Mucosa of descending colon (tissue), 3 donors: Measurements from ENCODE around the gene UQCR10. TPM values are rescaled to one million over a fixed set of nuclear protein-coding genes. Genes with fewer than 3 reads are reported as not detected.

ENCODE experiments used
- ATAC-seq: fragments of 200-7000 bp; cut with Tn5 transposase; one replicate; pipeline ENCODE4 v1.9.1; 2020; ENCODE audit warnings: mild to moderate bottlenecking, moderate library complexity
- DNase-seq, 3 donors: peaks; one replicate each; pipeline ENCODE4 v3.0.0-alpha.2; 2020
- H3K36me3 ChIP-seq: fragments of 200-600 bp; one replicate; pipeline ENCODE4 v1.8.0; 2021; ENCODE audit warnings: low read depth, mild to moderate bottlenecking
- H3K4me1 ChIP-seq: fragments of 200-600 bp; one replicate; pipeline ENCODE4 v1.8.0; 2021; ENCODE audit warnings: low read depth, mild to moderate bottlenecking
- H3K4me3 ChIP-seq: fragments of 200-600 bp; one replicate; pipeline ENCODE4 v1.8.0; 2021; ENCODE audit warnings: mild to moderate bottlenecking
- H3K9me3 ChIP-seq: fragments of 200-600 bp; one replicate; pipeline ENCODE4 v1.8.0; 2021; ENCODE audit warnings: mild to moderate bottlenecking
- intact Hi-C, 2 donors: fragments of 100-400 bp; cut with DNase I in 1 of 2; cut with micrococcal nuclease in 1 of 2; formaldehyde crosslinking; loops; one replicate each; pipeline versions ENCODE4 v1.11.0 to v1.11.1; 2022; cut with DNase I, micrococcal nuclease
- long read RNA-seq, 2 donors: library from polyadenylated mRNA; unstranded; transcript quantifications; one replicate each; pipeline ENCODE4 v2.0.0, GENCODE V29; 2019 to 2021
- total RNA-seq, 3 donors: library from RNA; stranded (reverse); fragmentation: NEBNext Ultra II Directional in 2 of 3; extraction: Animal tissue kit (Norgen Biotek cat#: 25700) in 2 of 3; gene quantifications; one replicate each; pipeline versions ENCODE4 v1.2.1 to v1.2.4, GENCODE V29; 2021 to 2023
- TF ChIP-seq, protein P1 (sequence below): fragments of 200-600 bp; IDR thresholded peaks from one replicate; pipeline ENCODE4 v1.8.0; 2022; ENCODE audit warnings: antibody characterized with exemption, mild to moderate bottlenecking
- donor health status: DM: no; HTN: no; CAD: no; lungs with moderate emphysema.
- donor health status: DM: no; HTN: no; CAD: no.
- donor health status: DM: no; HTN: yes; CAD: no.

UQCR10 gene
- total RNA-seq: 100 to 1,000 TPM; 102 to 178 (median 154) TPM
- long read RNA-seq, donor 1, transcript UQCR10-201 (2 exons, 916 nt): major isoform, 127 of 140 reads
- long read RNA-seq, donor 1, transcript UQCR10-202 (2 exons, 584 nt): minor isoform, 13 of 140 reads
- long read RNA-seq, donor 1, partial matches to known transcripts: 0 of 140 reads
- long read RNA-seq, donor 1, other reads (novel, unspliced or antisense): 0 of 140 reads
- long read RNA-seq, donor 2, transcript UQCR10-202 (2 exons, 584 nt): minor isoform, 29 of 400 reads
- long read RNA-seq, donor 2, transcript UQCR10-201 (2 exons, 916 nt): major isoform, 367 of 400 reads
- long read RNA-seq, donor 2, partial matches to known transcripts: 0 of 400 reads
- long read RNA-seq, donor 2, other reads (novel, unspliced or antisense): 4 of 400 reads

DNA sequence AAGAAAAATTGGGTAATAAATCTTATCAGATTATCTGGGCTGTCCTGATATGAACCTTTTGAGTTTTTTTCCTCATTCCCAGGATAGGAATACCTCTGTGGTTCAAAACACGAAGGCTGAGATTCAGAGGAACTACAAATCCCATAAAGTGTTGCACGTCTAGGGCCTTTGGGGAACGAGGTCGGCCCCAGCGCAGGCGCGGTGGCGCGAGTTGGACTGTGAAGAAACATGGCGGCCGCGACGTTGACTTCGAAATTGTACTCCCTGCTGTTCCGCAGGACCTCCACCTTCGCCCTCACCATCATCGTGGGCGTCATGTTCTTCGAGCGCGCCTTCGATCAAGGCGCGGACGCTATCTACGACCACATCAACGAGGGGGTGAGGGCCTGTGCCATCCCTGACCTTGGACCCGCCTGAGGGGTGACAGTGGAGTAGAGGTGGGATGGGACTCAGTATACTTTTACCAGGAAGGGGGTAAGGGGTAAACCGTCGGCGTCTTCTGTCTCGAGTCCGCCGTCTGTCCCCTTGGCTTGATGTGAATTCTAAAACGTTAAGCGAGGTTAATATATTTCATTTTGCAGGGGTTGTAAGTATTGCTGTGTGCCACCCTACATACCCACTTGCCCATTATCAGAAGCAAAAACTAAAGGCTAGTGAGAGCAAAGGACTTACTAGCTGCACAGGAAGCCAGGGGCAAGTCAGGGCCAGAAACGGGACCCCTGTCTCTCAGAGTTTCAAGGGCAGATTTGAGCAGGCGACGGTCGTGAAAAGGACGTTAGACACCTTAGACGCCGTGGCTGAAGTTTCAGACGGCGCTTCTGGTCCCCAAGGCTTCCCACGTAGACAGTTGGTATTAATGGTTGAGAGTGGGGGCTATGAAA, at the start of gene UQCR10:
Gene UQCR10, plus strand, starts transcription at position 199 of the 881 bp plus-strand sequence. Its CDS starts 30 bp downstream, at position 229.
- H3K4me1 ChIP-seq: peaks cover 20% of the 10 kb centered on the region
- TF ChIP-seq, protein P1, sequence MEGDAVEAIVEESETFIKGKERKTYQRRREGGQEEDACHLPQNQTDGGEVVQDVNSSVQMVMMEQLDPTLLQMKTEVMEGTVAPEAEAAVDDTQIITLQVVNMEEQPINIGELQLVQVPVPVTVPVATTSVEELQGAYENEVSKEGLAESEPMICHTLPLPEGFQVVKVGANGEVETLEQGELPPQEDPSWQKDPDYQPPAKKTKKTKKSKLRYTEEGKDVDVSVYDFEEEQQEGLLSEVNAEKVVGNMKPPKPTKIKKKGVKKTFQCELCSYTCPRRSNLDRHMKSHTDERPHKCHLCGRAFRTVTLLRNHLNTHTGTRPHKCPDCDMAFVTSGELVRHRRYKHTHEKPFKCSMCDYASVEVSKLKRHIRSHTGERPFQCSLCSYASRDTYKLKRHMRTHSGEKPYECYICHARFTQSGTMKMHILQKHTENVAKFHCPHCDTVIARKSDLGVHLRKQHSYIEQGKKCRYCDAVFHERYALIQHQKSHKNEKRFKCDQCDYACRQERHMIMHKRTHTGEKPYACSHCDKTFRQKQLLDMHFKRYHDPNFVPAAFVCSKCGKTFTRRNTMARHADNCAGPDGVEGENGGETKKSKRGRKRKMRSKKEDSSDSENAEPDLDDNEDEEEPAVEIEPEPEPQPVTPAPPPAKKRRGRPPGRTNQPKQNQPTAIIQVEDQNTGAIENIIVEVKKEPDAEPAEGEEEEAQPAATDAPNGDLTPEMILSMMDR: no peak
- no peaks in the 10 kb centered on the region for H3K9me3 ChIP-seq
- intact Hi-C loops: no loop called here
- H3K4me3 ChIP-seq: peak within 1 kb of the TSS; percentile 62
- DNase-seq: peak; percentile 93 to 96 (median 96)
- H3K36me3 ChIP-seq: no peaks in the 10 kb centered on the region
- ATAC-seq: peak; percentile 82

DNA sequence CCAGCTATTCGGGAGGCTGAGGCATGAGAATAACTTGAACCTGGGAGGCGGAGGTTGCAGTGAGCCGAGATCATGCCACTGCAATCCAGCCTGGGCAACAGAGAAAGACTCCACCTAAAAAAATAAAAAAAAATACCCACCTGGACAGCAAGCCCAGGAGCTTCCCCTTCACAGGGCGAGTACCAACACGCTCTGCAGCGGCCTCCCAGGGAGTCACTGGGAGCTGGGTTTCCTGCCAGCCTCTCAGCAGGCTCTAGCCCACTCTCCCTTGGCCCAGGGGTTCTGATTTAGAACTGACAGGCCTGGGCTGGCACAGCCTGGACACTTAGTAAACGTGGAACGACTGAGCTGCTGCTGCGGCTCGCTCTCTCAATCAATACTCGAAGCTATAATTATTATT, 49.4 kb upstream of the UQCR10 start:
- TF ChIP-seq, protein P1: no peak
- DNase-seq (no peak), ATAC-seq (no peak)
- Histone ChIP-seq H3K4me1 (peaks cover 2% of the 10 kb centered on the region), H3K4me3 (no peak overlapping the region), H3K9me3 (no peaks in the 10 kb centered on the region), H3K36me3 (no peaks in the 10 kb centered on the region)
- intact Hi-C loops: no loop called here

DNA sequence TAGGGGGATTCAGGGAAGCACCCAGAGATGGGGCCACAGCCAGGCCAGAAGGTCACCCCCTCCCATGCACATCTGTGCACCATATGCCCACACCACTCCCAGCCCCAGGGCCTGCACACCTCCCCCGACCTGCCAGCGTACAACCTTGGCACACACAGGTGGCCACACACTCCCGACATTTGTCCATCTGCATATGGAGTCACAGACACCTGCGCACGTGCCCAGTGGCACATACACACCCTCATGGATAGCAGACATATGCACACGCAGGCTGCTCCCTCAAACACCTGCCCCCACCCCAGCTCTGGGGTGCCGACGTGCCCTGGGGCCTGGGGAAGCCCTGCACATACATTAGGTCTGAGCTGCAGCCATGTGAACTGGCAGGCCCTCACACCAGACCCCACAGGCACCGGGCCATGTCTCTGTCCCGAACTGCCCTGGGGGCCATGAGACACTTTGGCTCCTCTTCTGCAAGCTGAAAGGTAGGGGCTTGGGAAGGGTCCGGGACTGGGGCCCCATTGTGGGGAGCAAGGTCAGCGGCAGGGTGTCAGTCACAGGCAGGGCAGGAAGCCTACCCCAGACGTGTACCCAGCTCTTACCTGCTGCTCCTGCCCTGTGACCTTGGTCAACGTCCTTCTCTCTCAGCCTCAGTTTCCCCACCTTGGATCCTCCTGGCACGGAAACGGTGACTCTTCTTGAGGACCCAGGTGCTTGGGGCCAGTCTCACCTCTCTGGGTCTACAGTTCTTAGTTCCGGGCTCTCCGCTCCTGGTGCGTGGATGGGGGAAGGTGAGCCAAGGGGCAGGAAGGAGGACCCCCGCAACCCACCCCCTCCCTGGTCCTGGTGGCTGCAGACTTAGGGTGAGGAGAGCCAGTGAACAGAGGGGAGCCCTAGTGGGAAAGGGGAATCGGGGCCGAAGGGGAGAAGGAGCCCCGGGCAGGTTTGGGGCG, 47.9 kb upstream of the UQCR10 start:
- Histone ChIP-seq H3K36me3 (no peaks in the 10 kb centered on the region), H3K9me3 (no peaks in the 10 kb centered on the region), H3K4me3 (no peak overlapping the region), H3K4me1 (peaks cover 2% of the 10 kb centered on the region)
- no peak for DNase-seq
- ATAC-seq: no peak
- TF ChIP-seq, protein P1: no peak
- intact Hi-C loops: no loop called here

DNA sequence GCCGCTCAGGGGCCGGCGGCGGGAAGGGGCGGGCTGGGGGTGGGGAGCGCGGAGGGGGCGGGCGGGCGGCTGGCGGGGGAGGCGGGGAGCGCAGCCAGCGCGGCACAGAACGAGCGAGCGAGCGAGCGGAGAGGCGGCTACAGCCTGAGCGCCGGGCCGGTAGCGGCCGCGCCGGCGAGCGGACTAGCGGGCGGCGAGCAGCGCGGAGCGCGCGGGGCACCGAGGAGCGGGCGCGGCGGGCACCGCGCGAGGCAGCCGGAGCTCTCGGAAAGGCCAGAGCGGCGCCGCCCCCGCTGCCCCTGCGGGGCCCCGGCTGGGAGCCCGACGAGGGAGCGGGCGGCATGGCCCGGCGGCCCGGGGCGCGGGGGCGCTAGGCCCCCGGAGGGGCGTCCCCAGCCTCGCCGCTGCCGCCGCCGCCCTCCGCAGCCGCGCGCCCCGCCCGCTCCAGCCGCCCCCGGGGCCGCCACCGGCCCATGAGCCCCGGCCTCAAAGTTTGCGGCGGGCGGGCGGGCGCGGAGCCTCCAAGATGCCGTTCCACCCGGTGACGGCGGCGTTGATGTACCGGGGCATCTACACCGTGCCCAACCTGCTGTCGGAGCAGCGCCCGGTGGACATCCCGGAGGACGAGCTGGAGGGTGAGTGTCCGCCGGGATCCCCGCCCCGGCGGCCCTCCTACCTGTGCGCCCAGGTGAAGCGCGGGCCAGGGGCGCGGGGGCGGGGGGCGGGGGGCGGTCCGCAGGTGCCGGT, 47.1 kb upstream of the UQCR10 start, which contains the start of gene CABP7:
Gene CABP7, plus strand, starts transcription at position 105 of the 747 bp plus-strand sequence. Its CDS starts 422 bp downstream, at position 527.
- ATAC-seq (peak; percentile 19), DNase-seq (no peak)
- H3K36me3 ChIP-seq: no peaks in the 10 kb centered on the region
- H3K4me3 ChIP-seq: no peak within 1 kb of the TSS
- no peaks in the 10 kb centered on the region for H3K9me3 ChIP-seq
- TF ChIP-seq, protein P1: no peak
- intact Hi-C loops: no loop called here
- peaks cover 2% of the 10 kb centered on the region for H3K4me1 ChIP-seq
